ENCODE measurements around the gene DDX1.
A peak's percentile ranks its signal among the peaks of the same experiment; 100 is the strongest.

Gene DDX1

DNA sequence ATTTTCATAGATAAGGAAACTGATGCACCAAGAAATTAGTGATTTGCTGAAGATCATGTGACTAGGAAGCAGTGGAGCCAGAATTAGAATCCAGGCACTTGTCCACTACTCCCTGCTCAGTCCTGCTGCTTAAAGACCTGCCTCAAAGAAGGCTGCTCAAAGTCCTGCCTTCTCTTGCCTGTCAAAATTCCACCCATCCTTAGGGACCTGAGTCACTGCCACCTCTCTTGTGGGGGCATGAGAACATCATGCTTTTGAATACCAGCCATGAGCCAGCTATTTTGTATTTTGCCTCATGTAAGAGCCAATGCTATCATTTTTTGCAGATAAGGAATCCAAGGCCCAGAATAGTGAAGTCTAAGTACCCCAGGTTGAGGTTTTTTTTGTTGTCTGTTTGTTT lies 47.1 kb downstream of the DDX1 start:
- H3K9me3 Mint-ChIP-seq = peaks cover 0 to 12% of the 10 kb centered on the region in 2 donors
- no peak for DNase-seq
- H3K4me1 Mint-ChIP-seq = no peaks in the 10 kb centered on the region
- no peak overlapping the region for H3K27ac Mint-ChIP-seq
- no peak overlapping the region for H3K4me3 Mint-ChIP-seq
- ATAC-seq = no peak
- no peaks in the 10 kb centered on the region for H3K27me3 Mint-ChIP-seq

DNA sequence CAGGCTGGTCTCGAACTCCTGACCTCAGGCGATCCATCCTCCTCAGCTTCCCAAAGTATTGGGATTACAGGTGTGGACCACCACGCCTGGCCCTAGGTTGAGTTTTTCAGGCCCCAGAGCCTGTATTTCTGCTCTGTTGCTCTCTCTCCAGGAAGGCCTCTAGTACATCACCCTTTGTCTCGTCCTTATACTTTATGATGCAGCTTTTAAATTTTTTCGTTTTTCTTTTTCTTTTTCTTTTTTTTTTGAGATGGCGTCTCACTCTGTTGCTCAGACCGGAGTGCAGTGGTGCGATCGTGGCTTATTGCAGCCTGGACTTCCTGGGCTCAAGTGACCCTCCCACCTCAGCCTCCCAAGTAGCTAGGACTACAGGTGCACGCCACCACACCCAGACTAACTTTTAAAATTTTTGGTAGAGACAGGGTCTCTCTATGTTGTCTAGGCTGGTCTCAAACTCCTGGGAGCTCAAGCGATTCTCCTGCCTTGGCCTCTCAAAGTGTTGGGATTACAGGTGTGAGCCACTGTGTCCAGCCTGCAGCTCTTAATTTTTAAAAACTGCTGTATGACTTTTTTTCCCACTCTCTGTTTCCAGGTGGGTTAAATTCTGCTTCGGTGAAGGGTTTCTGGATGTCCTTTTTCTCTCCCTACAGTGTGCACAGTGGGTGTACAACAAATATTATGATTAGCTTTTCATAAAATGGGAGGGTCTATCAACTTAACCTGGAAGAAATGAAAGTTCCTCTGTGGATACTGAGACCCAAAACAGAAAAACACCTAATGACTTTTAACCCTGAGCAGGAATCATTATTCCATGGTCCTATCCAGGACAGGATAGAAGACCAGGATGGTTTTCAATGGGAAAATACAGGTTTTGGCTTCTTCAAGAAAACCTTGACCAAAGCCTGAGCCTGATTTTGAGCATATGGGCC lies 47.9 kb downstream of the DDX1 start:
- Mint-ChIP-seq H3K4me3 (no peak overlapping the region), H3K27me3 (no peaks in the 10 kb centered on the region), H3K4me1 (peaks cover 8% of the 10 kb centered on the region), H3K9me3 (peaks cover 0 to 12% of the 10 kb centered on the region in 2 donors), H3K27ac (no peak overlapping the region)
- DNase-seq (no peak), ATAC-seq (no peak)

DNA sequence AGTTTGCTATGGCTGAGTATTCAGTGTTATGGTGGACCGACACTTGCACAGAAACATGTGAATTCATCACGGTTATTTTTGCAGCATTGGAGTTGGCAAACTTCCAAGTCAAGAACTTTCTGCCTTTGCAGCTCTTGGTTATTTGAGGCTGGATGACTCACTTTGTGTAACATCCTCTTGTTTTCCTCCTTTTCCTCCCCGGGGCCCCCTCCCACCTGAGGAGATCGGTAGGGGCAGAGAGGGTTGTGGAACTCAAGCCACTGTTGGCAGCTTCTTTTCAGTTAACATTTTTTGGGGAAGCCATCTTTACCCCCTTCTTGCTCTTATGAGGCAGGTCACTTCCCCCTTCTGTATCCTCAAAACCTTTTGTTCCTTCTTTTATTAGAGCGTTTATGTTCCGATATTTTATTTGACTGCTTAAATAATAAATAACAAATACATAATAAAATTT lies 48.6 kb downstream of the DDX1 start:
- Mint-ChIP-seq H3K4me3 (no peak overlapping the region), H3K4me1 (peaks cover 8% of the 10 kb centered on the region), H3K27me3 (no peaks in the 10 kb centered on the region), H3K27ac (no peak overlapping the region), H3K9me3 (peaks cover 0 to 12% of the 10 kb centered on the region in 2 donors)
- ATAC-seq (no peak), DNase-seq (no peak)

DNA sequence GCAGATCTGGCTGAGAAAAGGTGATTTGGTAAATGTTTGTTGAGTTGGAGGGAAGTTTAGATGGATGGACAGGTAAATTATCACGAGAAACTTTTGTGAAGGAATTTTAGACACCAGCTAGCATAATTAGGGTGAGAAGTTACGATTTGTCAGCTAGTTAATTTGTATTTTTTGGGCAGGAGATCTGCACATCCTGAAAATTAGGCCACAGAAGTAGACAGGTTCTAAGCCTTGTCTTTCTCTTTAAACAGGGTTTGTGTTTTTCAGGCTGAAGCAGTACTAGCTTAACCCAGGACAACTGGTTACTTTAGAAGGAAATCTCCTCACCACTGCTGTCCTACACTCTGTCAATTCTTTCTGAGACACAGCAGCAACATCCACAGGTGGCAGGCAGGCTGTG lies 49.1 kb downstream of the DDX1 start:
- no peak for ATAC-seq
- Mint-ChIP-seq H3K27ac (no peak overlapping the region), H3K4me3 (no peak overlapping the region), H3K9me3 (peaks cover 0 to 12% of the 10 kb centered on the region in 2 donors), H3K4me1 (peaks cover 8% of the 10 kb centered on the region), H3K27me3 (no peaks in the 10 kb centered on the region)
- no peak for DNase-seq

DNA sequence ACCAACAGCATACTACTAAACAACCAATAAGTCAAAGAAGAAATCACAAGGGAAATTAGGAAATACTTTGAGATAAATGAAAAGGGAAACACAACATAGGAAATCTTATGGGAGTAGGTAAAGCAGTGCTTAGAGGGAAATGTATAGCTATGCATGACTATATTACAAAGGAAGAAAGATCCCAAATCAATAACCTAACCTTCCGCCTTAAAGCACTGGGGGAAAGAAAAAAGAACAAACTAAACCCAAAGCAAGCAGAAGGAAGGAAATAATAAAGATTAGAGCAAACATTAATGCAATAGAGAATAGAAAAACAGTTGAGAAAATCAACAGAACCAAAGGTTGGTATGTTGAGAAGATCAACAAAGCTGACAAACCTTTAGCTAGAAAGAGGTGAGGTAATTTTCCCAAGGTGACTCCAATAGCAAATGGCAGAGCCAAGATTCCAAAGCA lies 49.9 kb downstream of the DDX1 start:
- DNase-seq (no peak), ATAC-seq (no peak)
- peaks cover 8% of the 10 kb centered on the region for H3K4me1 Mint-ChIP-seq
- H3K9me3 Mint-ChIP-seq = peaks cover 0 to 12% of the 10 kb centered on the region in 2 donors
- no peak overlapping the region for H3K27ac Mint-ChIP-seq
- no peak overlapping the region for H3K4me3 Mint-ChIP-seq
- H3K27me3 Mint-ChIP-seq = no peaks in the 10 kb centered on the region

DNA sequence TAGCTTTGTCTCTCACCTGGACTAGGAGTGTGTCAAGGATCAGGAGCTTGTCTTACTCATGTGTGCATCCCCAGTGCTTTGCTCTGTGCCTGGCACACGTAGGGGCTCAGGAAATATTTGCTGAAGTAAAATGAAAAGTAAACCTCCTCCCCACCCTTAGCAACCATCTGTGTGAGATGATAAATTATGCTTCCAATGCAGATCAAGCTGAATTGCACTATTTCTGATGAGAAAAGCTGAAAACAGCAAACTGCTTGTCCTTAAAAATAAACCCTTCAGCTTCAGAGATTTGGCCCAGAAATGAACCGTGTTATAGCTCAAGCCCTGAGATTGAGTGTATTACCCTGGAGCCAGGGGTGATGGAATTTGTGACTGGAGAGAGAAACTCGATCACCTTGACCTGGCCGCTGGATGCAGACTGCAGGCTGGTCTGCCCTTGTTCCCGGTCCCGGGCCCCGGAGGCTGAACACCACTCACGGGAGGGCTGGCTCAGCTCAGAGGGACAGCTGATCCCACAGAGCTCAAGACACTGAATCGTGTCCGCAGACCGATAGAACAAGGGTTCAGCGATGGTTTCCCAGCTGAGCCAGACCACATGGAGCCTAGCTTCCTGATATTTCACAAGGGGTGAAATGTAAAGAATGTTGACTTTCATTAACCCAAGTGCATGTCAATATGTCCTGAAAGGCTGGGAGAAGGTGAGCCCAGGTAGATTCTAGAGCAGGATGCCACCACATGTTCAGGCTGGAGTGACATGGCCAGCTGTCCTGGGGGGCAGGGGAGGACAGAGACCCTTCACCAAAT lies 50.5 kb downstream of the DDX1 start:
- Mint-ChIP-seq H3K9me3 (peaks cover 0 to 12% of the 10 kb centered on the region in 2 donors), H3K4me1 (peaks cover 8% of the 10 kb centered on the region), H3K27ac (no peak overlapping the region), H3K4me3 (no peak overlapping the region), H3K27me3 (no peaks in the 10 kb centered on the region)
- DNase-seq = no peak
- ATAC-seq = no peak

DNA sequence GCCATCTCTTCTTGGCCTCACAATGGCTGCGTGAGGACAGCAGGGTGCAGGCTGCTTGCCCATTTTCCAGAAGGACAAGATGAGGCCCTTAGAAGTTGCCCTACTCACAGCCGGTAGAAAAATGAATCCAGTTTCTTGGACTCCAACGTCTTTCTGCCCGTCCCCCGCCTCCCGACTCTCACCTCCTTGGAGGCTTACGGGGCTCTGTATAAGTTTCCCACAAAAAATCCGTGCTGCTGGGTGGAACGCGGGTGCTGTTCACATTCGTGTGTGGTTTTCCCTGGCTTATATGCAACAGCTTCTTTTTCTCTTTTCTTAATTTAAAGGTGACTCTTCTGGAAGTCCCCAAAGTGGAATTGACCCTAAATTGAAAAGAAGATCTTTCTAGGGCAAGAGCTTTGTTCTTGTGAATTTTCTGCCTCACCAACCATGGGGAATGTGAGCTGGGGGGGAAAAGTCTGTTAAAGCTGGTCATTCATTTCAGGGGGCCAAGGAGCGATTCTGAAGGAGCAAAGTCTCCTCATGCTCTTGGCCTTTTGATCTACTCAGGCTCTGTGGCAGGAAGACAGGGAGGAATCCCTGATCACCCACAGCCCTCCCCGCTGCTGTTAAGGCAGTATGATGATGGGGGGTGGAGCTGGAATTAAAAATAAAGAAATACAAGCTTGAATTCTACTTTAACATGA lies 51.3 kb downstream of the DDX1 start:
- no peak overlapping the region for H3K4me3 Mint-ChIP-seq
- no peak for DNase-seq
- no peak overlapping the region for H3K27ac Mint-ChIP-seq
- peaks cover 8% of the 10 kb centered on the region for H3K4me1 Mint-ChIP-seq
- no peaks in the 10 kb centered on the region for H3K27me3 Mint-ChIP-seq
- peaks cover 0 to 12% of the 10 kb centered on the region in 2 donors for H3K9me3 Mint-ChIP-seq
- ATAC-seq = no peak

DNA sequence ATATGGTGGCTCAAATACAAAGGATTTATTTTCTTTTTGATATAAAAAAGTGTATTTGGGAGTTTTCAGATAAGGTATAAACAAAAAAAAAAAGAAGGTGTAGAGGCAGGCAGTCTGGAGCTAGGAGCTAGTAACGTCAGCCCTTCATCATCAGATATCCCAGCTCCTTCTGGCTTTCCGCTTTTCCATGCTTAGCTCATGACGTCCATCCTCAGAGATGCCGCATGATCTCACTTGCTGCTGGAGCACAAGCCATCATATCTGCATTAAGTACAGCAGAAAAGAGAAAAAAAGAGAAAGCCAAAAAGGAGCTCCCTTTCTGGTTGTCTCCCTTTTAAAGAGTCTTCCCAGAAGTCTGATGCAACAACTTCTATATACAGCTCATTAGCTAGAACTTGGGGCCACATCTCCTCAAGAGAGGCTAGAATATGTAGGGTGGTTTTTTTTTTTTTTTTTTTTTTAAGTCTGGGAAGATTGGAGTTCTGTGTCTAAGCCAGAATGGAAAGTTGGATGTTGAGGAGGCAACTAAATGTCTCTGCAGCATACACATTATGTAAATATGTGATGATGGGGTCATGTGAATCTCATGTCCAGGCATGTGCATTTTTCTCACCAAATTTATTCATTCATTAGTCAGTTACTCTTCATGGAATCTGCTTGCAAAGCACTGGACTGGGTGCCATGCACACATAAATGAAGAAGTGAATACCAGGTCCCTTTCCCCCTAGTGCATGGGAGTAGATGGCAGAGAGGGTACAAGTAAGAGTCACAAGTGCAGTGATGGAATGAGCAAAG lies 52.3 kb downstream of the DDX1 start:
- ATAC-seq (no peak), DNase-seq (no peak)
- H3K9me3 Mint-ChIP-seq = peaks cover 0 to 12% of the 10 kb centered on the region in 2 donors
- H3K27me3 Mint-ChIP-seq = no peaks in the 10 kb centered on the region
- H3K4me1 Mint-ChIP-seq = peaks cover 8% of the 10 kb centered on the region
- no peak overlapping the region for H3K4me3 Mint-ChIP-seq
- H3K27ac Mint-ChIP-seq = peak overlapping the region in 1 of 2 donors; percentile 74

DNA sequence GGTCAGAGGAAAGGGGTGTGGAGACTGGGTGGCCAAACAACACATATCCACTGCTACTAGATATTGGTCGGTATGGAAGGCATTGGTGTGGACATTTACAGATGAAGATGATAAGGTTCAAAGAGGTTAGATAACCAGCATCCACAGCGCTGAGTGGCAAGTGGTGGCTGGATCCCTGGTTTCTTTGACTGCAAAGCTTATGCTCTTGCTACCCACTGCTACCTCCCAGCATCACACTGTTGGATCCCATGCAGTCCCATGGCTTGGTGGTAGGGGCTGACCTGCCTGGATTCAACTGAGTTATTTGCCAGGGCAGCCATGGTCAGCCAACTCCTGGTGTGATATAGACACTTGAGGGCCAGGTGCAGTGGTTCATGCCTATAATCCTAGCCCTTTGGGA lies 53.6 kb downstream of the DDX1 start:
- peak overlapping the region; percentile 67 to 88 for H3K27ac Mint-ChIP-seq
- peak; percentile 13 for ATAC-seq
- H3K4me1 Mint-ChIP-seq = peaks cover 8% of the 10 kb centered on the region

DNA sequence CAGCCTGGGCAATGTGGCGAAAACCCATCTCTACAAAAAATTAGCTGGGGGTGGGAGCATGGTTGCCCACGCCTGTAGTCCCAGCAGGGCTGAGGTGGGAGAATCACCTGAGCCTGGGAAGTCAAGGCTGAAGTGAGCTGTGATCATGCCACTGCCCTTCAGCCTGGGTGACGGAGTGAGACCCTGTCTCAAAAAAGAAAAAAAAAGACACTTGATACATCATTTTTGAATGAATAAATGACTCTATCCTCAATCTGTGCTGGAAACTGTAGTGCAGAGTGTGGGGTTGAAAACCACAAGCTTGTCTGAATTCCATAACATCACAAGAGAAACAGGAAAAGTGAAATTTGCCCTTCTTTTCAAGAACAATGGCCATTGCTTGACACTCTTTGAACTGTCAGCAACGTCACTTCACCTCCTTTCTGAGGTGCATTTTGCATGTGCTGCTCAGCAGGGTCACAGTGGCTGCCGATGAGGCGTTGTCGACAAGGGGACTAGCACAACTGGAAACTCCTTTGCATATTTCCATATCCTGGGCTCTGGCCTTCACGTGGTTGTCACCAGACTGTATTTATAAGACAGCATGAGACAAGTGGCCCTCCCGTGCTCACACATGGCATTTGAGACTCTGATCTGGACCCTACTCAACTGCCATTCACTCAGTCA lies 54.2 kb downstream of the DDX1 start:
- Mint-ChIP-seq H3K4me3 (no peak overlapping the region), H3K27me3 (no peaks in the 10 kb centered on the region), H3K4me1 (peaks cover 8% of the 10 kb centered on the region), H3K9me3 (peaks cover 0 to 12% of the 10 kb centered on the region in 2 donors), H3K27ac (peak overlapping the region in 1 of 2 donors; percentile 31)
- no peak for DNase-seq
- ATAC-seq = no peak

More for the DNA sequence above, 53.6 kb downstream of the DDX1 start:
- Mint-ChIP-seq H3K27me3 (no peaks in the 10 kb centered on the region), H3K4me3 (no peak overlapping the region), H3K9me3 (peaks cover 0 to 12% of the 10 kb centered on the region in 2 donors)
- DNase-seq = no peak

DNA sequence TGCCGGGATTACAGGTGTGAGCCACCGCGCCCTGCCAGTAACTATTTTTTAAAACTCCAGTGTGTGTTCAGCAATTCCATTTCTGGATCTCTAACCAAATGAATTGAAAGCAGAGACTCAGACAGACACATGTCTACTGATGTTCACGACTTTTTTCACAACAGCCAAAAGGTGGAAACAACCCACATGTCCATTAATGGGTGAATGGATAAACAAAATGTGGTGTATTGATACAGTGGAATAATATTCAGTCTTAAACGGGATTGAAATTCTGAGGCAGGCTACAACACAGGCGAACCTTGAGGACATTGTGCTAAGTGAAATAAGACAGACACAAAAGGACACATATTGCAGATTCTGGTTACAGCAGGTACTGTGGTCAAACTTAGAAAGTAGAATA lies 55.0 kb downstream of the DDX1 start:
- Mint-ChIP-seq H3K27me3 (no peaks in the 10 kb centered on the region), H3K9me3 (peaks cover 0 to 5% of the 10 kb centered on the region in 2 donors), H3K4me3 (no peak overlapping the region), H3K27ac (no peak overlapping the region), H3K4me1 (peaks cover 8% of the 10 kb centered on the region)
- DNase-seq = no peak
- ATAC-seq = no peak

DNA sequence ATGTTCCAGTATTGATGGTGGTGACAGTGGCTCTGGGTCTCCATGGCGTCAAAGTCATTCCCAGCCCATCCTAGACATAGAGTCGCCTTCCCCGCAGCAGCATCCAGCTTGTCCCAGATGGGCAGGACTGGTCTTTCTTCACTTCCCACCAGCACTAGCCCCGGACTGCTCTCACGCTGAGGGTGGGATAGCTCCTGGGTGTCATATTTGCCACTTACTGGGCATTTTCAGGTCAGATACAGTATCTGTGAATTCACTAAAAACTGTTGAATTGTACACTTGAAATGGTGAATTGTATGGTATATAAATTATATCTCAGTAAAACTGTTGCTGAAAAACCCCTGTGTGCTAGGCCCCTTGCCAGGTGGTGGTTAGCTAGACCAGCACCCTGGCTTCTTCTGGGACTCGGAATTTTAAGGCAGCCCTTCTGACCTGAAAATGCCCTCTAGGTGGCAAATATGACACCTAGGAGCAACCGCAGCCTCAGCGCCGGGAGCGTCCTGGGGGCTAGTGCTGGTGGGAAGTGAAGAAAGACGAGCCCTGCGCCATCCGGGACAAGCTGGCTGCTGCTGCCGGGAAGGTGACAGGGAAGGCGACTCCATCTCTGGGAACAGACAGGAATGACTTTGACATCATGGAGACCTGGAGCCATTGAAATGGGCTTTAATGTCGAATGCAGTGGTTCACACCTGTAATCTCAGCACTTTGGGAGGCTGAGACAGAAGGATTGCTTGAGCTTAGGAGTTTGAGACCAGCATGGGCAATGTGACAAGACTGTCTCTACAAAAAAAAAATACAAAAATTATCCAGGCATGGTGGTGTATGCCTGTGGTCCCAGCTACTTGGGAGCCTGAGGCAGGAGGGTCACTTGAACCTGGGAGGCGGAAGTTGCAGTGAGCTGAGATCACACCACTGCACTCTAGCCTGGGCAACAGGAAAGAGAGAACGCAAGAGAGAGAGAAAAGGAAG lies 56.2 kb downstream of the DDX1 start:
- peak overlapping the region in 1 of 2 donors; percentile 79 for H3K27ac Mint-ChIP-seq
- no peak for ATAC-seq
- H3K9me3 Mint-ChIP-seq = no peaks in the 10 kb centered on the region
- no peaks in the 10 kb centered on the region for H3K27me3 Mint-ChIP-seq
- H3K4me3 Mint-ChIP-seq = no peak overlapping the region
- no peak for DNase-seq
- H3K4me1 Mint-ChIP-seq = peaks cover 8% of the 10 kb centered on the region
